ENCODE measurements around the gene ALDH4A1. TPM values are rescaled to one million over a fixed set of nuclear protein-coding genes. Genes with fewer than 3 reads are reported as not detected.

The ALDH4A1 gene
- total and polyA plus RNA-seq, 2 of the 4 experiments (the other 2 are of a cell fraction) = 8.6 to 21.1 TPM

DNA sequence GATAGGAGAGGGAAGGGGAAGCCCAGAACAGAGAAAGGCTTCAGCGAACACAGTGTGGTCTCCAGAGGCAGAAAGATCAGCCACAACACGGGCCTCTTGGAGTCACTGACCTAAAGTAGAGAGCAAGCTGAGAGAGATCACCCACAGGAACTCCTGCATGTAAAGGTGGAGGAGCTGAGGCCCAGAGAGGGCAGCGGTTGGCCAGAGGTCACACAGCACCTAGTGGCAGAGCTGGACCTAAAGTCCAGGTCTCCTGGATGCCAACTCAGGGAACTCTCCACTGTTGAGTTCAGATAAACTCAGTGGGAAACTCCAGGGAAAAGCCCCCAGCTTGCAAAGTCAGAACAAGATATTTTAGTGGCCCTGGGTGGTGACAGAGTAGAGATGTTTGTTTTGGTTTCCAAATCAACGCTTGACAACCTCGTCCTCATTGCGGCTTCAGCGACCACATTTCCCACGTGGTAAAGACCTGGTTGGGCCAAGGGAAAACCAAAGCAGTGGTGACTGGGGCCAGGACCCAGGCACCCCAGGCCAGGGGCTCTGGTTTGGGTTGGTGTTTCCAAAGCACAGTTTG lies 49.5 kb upstream of the ALDH4A1 start:
- peaks cover 19% of the 10 kb centered on the region for H3K9me1 ChIP-seq (ENCODE audit: insufficient read depth, low read length)
- H3K9me3 ChIP-seq (ENCODE audit: control insufficient read depth, insufficient read depth, low read length) = no peaks in the 10 kb centered on the region
- peak overlapping the region; percentile 75; the same call in 1 of the 2 replicates for H4K5ac ChIP-seq (ENCODE audit: low read depth, low read length)
- H3K23ac ChIP-seq (ENCODE audit: low read depth, low read length) = peak overlapping the region; percentile 25; the same call in 1 of the 2 replicates
- 0 out of 2 replicates have a peak overlapping the region, but pooled peaks have one; percentile 37 for H4K91ac ChIP-seq (ENCODE audit: insufficient read depth, low read depth, low read length)
- no peak overlapping the region for H3K9ac ChIP-seq (ENCODE audit: low read depth, low read length)
- TF ChIP-seq USF2 (IDR thresholded peaks at IDR 0.05; ENCODE audit: low read depth, low read length) (no peak), SMC3 (IDR thresholded peaks at IDR 0.05; ENCODE audit: low read depth, low read length) (no peak), POLR2A (IDR thresholded peaks at IDR 0.05; ENCODE audit: low read depth, low read length) (no peak), MXI1 (IDR thresholded peaks at IDR 0.05; ENCODE audit: borderline replicate concordance, low read depth, low read length) (no peak), RFX5 (IDR thresholded peaks at IDR 0.05; ENCODE audit: low read depth, low read length) (no peak), RAD21 (IDR thresholded peaks at IDR 0.05; ENCODE audit: low read length) (no peak), RCOR1 (IDR thresholded peaks at IDR 0.05; ENCODE audit: insufficient replicate concordance, low read length) (no peak)
- 0 out of 2 replicates have a peak overlapping the region, but pooled peaks have one; percentile 5 for H2BK120ac ChIP-seq (ENCODE audit: low read depth, low read length)
- H2AK5ac ChIP-seq (ENCODE audit: low read depth, low read length) = peak overlapping the region; percentile 92; the same call in 1 of the 2 replicates
- no peak overlapping the region for H3K56ac ChIP-seq (ENCODE audit: extremely low read depth, insufficient read depth, low read length)
- peaks cover 8 to 76% of the 10 kb centered on the region in 2 experiments; a peak in 3 of 4 replicates for H3K79me1 ChIP-seq (ENCODE audit: low read depth in 1 of 2, low read length in 2 of 2)
- H2BK5ac ChIP-seq (ENCODE audit: low read depth, low read length, poor library complexity, severe bottlenecking) = peak overlapping the region; percentile 92
- H4K20me1 ChIP-seq (ENCODE audit: insufficient read depth, low read length) = peaks cover 23% of the 10 kb centered on the region
- H3K4me3 ChIP-seq (ENCODE audit: insufficient read depth, low read depth, low read length) = no peak overlapping the region
- H3K36me3 ChIP-seq (ENCODE audit: control insufficient read depth, insufficient read depth, low read length) = no peaks in the 10 kb centered on the region
- H3K27ac ChIP-seq (ENCODE audit: insufficient read depth, low read length) = peak overlapping the region; percentile 93
- no peak overlapping the region for H2BK15ac ChIP-seq (ENCODE audit: low read depth, low read length)
- peak overlapping the region; percentile 81 to 98; a peak in 2 of 4 replicates for H4K8ac ChIP-seq (ENCODE audit: low read depth in 2 of 2, low read length in 2 of 2)
- DNase-seq = no peak
- BruUV-seq (replicated peaks) = no TSS peak
- H3K4ac ChIP-seq (ENCODE audit: low read depth, low read length) = peak overlapping the region; percentile 100
- dilution Hi-C loops (cut with HindIII; ENCODE audit: low sequenced_read_pairs, unreplicated experiment) (no loop called here), intact Hi-C loops (cut with micrococcal nuclease) (loop anchor here (5.0 kb wide), 1 partner anchor 120 kb away; no protein-coding TSS in a partner anchor), in situ Hi-C loops (cut with MboI; ENCODE audit: low sequenced_read_pairs) (no loop called here)
- H3K4me1 ChIP-seq (ENCODE audit: control insufficient read depth, insufficient read depth, low read length) = peaks cover 46% of the 10 kb centered on the region
- 0 out of 2 replicates have a peak overlapping the region, but pooled peaks have one; percentile 64 for H3K14ac ChIP-seq (replicated peaks; ENCODE audit: low read depth, low read length)
- POLR2A ChIA-PET (ENCODE audit: unreplicated experiment) = no interaction called here
- CTCF ChIA-PET = no interaction called here
- no peak overlapping the region for H3K18ac ChIP-seq (ENCODE audit: low read depth, low read length)
- 60% methylated on average over 5 of the region's 8 CpGs; no CpG with 5 or more reads in 1 of the 2 experiments for WGBS, 2 experiments (ENCODE audit: extremely low coverage in 2 of 2, insufficient read length in 1 of 2)
- peak overlapping the region; percentile 37 for H2AK9ac ChIP-seq (replicated peaks; ENCODE audit: low read depth, low read length, poor library complexity)
- H3K27me3 ChIP-seq (ENCODE audit: control insufficient read depth, insufficient read depth, low read length) = no peaks in the 10 kb centered on the region
- ATAC-seq (ENCODE audit: low read depth) = no peak
- H3K4me2 ChIP-seq (ENCODE audit: low read depth, low read length) = no peak overlapping the region
- 0 out of 2 replicates have a peak overlapping the region, but pooled peaks have one; percentile 33 for H2BK20ac ChIP-seq (ENCODE audit: low read depth, low read length)
- no peak overlapping the region for H2AFZ ChIP-seq (replicated peaks; ENCODE audit: low read length, poor library complexity)
